ENCODE measurements around the gene CTAG1B.

DNA sequence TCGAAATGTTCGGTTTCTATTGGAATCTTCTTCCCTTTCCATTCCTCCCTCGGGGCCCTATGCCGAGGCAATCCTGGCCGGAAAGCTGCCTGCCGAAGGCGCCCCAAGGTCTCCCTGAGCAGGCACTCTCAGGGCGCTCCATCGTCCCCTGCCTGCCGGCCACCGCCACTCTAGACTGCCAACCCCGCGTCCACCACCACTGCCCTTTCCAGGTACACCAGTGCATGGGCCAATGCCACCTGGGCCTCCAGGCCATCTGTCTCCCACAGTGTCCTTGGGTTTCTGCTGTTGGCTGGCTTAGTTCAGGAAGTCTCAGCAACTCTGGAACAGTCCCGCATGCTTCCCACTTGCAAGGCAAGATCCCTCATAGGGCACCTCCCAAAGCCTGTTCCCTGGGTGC lies 19.6 kb downstream of the CTAG1B start:
- TF ChIP-seq POLR2AphosphoS5 (IDR thresholded peaks at IDR 0.05; ENCODE audit: low read depth, low read length) (no peak), TAF1 (IDR thresholded peaks at IDR 0.05; ENCODE audit: borderline replicate concordance, insufficient read depth, low read length) (no peak), SIN3A (IDR thresholded peaks at IDR 0.05; ENCODE audit: borderline replicate concordance, insufficient read depth, low read length) (no peak)
- TF ChIP-seq, protein P1, sequence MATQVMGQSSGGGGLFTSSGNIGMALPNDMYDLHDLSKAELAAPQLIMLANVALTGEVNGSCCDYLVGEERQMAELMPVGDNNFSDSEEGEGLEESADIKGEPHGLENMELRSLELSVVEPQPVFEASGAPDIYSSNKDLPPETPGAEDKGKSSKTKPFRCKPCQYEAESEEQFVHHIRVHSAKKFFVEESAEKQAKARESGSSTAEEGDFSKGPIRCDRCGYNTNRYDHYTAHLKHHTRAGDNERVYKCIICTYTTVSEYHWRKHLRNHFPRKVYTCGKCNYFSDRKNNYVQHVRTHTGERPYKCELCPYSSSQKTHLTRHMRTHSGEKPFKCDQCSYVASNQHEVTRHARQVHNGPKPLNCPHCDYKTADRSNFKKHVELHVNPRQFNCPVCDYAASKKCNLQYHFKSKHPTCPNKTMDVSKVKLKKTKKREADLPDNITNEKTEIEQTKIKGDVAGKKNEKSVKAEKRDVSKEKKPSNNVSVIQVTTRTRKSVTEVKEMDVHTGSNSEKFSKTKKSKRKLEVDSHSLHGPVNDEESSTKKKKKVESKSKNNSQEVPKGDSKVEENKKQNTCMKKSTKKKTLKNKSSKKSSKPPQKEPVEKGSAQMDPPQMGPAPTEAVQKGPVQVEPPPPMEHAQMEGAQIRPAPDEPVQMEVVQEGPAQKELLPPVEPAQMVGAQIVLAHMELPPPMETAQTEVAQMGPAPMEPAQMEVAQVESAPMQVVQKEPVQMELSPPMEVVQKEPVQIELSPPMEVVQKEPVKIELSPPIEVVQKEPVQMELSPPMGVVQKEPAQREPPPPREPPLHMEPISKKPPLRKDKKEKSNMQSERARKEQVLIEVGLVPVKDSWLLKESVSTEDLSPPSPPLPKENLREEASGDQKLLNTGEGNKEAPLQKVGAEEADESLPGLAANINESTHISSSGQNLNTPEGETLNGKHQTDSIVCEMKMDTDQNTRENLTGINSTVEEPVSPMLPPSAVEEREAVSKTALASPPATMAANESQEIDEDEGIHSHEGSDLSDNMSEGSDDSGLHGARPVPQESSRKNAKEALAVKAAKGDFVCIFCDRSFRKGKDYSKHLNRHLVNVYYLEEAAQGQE (IDR thresholded peaks at IDR 0.05; ENCODE audit: insufficient read depth in 1 of 2, low read depth in 2 of 2, low read length in 2 of 2): no peak
